H9 (cell line): ENCODE measurements around the gene MORN5. TPM values are rescaled to one million over a fixed set of nuclear protein-coding genes. Genes with fewer than 3 reads are reported as not detected.

ENCODE experiments used
- DNase-seq: peaks from one replicate; pipeline ENCODE4 v3.0.0-alpha.2; 2017
- H2AFZ ChIP-seq: one replicate; pipeline ENCODE4 v1.6.1; 2013; ENCODE audit warnings: mild to moderate bottlenecking, low read length, control low read depth, moderate library complexity
- H2AK5ac ChIP-seq: 2 replicates; pipeline ENCODE4 v1.6.1; 2013; ENCODE audit warnings: low read length, control low read depth, mixed read lengths; ENCODE audit not compliant: insufficient read length
- H2BK120ac ChIP-seq: one replicate; pipeline ENCODE4 v1.6.1; 2013; ENCODE audit warnings: low read depth, mild to moderate bottlenecking, low read length, control low read depth, inconsistent platforms; ENCODE audit not compliant: poor library complexity, severe bottlenecking
- H2BK12ac ChIP-seq: 2 replicates; pipeline ENCODE4 v1.6.1; 2013; ENCODE audit warnings: low read length, control low read depth, mixed read lengths, low read depth; ENCODE audit not compliant: insufficient read length
- H2BK15ac ChIP-seq: 2 replicates; pipeline ENCODE4 v1.6.1; 2013; ENCODE audit warnings: low read depth, low read length, control low read depth
- H2BK20ac ChIP-seq: one replicate; pipeline ENCODE4 v1.6.1; 2013; ENCODE audit warnings: low read depth, mild to moderate bottlenecking, low read length, control low read depth, inconsistent platforms; ENCODE audit not compliant: poor library complexity, severe bottlenecking
- H2BK5ac ChIP-seq: 2 replicates; pipeline ENCODE4 v1.6.1; 2013; ENCODE audit warnings: low read length, control low read depth, mixed read lengths; ENCODE audit not compliant: insufficient read length
- H3K14ac ChIP-seq: 2 replicates; pipeline ENCODE4 v1.6.1; 2013; ENCODE audit warnings: low read length, control low read depth; ENCODE audit not compliant: insufficient read depth
- H3K18ac ChIP-seq: 2 replicates; pipeline ENCODE4 v1.6.1; 2013; ENCODE audit warnings: low read depth, mild to moderate bottlenecking, mixed read lengths, low read length, control low read depth; ENCODE audit not compliant: insufficient read length
- H3K23ac ChIP-seq: 2 replicates; pipeline ENCODE4 v1.6.1; 2013; ENCODE audit warnings: low read length, control low read depth, mixed read lengths, low read depth; ENCODE audit not compliant: insufficient read length
- H3K23me2 ChIP-seq: 2 replicates; pipeline ENCODE4 v1.6.1; 2013; ENCODE audit warnings: low read depth, mild to moderate bottlenecking, mixed read lengths, low read length, control low read depth; ENCODE audit not compliant: insufficient read length, poor library complexity, severe bottlenecking
- H3K27ac ChIP-seq: 2 replicates; pipeline ENCODE4 v1.5.1; 2013; ENCODE audit warnings: low read length, control low read depth, mixed read lengths, low read depth; ENCODE audit not compliant: insufficient read length
- H3K27me3 ChIP-seq: 2 replicates; pipeline ENCODE4 v1.6.1; 2013; ENCODE audit warnings: low read length, control low read depth, inconsistent platforms; ENCODE audit not compliant: insufficient read depth
- H3K4ac ChIP-seq: 2 replicates; pipeline ENCODE4 v1.6.1; 2013; ENCODE audit warnings: low read depth, mild to moderate bottlenecking, control low read depth, inconsistent platforms, low read length, moderate library complexity
- H3K4me1 ChIP-seq: 2 replicates; pipeline ENCODE4 v1.6.1; 2013; ENCODE audit warnings: low read length, control low read depth, inconsistent platforms; ENCODE audit not compliant: insufficient read depth
- H3K4me2 ChIP-seq: 2 replicates; pipeline ENCODE4 v1.6.1; 2013; ENCODE audit warnings: low read length, control low read depth, mixed read lengths; ENCODE audit not compliant: insufficient read length, insufficient read depth
- H3K56ac ChIP-seq: 2 replicates; pipeline ENCODE4 v1.6.1; 2013; ENCODE audit warnings: low read depth, mild to moderate bottlenecking, mixed read lengths, low read length, control low read depth; ENCODE audit not compliant: insufficient read length
- H3K79me1 ChIP-seq: 2 replicates; pipeline ENCODE4 v1.6.1; 2013; ENCODE audit warnings: low read depth, mild to moderate bottlenecking, moderate library complexity, low read length, control low read depth, inconsistent platforms; ENCODE audit not compliant: insufficient read depth, poor library complexity, severe bottlenecking
- H3K79me2 ChIP-seq: 2 replicates; pipeline ENCODE4 v1.6.1; 2013; ENCODE audit warnings: low read length, control low read depth, inconsistent platforms; ENCODE audit not compliant: insufficient read depth
- H3K9ac ChIP-seq: 2 replicates; pipeline ENCODE4 v1.6.1; 2013; ENCODE audit warnings: low read length, control low read depth, mixed read lengths; ENCODE audit not compliant: insufficient read length; ENCODE audit errors: extremely low read depth
- H3K9me3 ChIP-seq: one replicate; pipeline ENCODE4 v1.6.1; 2013; ENCODE audit warnings: low read depth, low read length, inconsistent platforms; ENCODE audit not compliant: control insufficient read depth
- H3T11ph ChIP-seq: one replicate; pipeline ENCODE4 v1.6.1; 2013; ENCODE audit warnings: mild to moderate bottlenecking, low read length, control low read depth, inconsistent platforms
- H4K20me1 ChIP-seq: one replicate; pipeline ENCODE4 v1.6.1; 2013; ENCODE audit not compliant: control insufficient read depth, insufficient read length, insufficient read depth
- H4K5ac ChIP-seq: 2 replicates; pipeline ENCODE4 v1.6.1; 2013; ENCODE audit warnings: low read depth, mild to moderate bottlenecking, mixed read lengths, low read length, control low read depth; ENCODE audit not compliant: insufficient read length
- H4K8ac ChIP-seq: replicated peaks from 2 replicates; pipeline ENCODE4 v1.6.1; 2013; ENCODE audit warnings: low read length, control low read depth, mixed read lengths, low read depth; ENCODE audit not compliant: insufficient read length
- H4K91ac ChIP-seq: 2 replicates; pipeline ENCODE4 v1.6.1; 2013; ENCODE audit warnings: low read depth, mild to moderate bottlenecking, moderate library complexity, mixed read lengths, low read length, control low read depth; ENCODE audit not compliant: insufficient read length
- H3K27ac Mint-ChIP-seq, 3 experiments: 2 replicates in 2 of 3; 3 replicates in 1 of 3; pipeline ENCODE4 v1.8.0; 2020 to 2021; ENCODE audit warnings: mixed read lengths in 3 of 3, mild to moderate bottlenecking in 1 of 3, moderate library complexity in 1 of 3
- H3K27me3 Mint-ChIP-seq: 2 replicates; pipeline ENCODE4 v1.8.0; 2021; ENCODE audit warnings: low read depth, mild to moderate bottlenecking, moderate library complexity, mixed read lengths
- H3K36me3 Mint-ChIP-seq, 3 experiments: 2 replicates in 2 of 3; 3 replicates in 1 of 3; pipeline ENCODE4 v1.8.0; 2020 to 2021; ENCODE audit warnings: low read depth in 3 of 3, mixed read lengths in 3 of 3; ENCODE audit not compliant: insufficient read depth in 1 of 3
- H3K4me1 Mint-ChIP-seq, 2 experiments: 2 replicates each; pipeline ENCODE4 v1.8.0; 2020; ENCODE audit warnings: mixed read lengths in 2 of 2
- H3K4me3 Mint-ChIP-seq, 2 experiments: 2 replicates in 1 of 2; 3 replicates in 1 of 2; pipeline ENCODE4 v1.8.0; 2020 to 2021; ENCODE audit warnings: mild to moderate bottlenecking in 2 of 2, mixed read lengths in 2 of 2, moderate library complexity in 1 of 2
- H3K9me3 Mint-ChIP-seq, 2 experiments: 2 replicates in 1 of 2; 3 replicates in 1 of 2; pipeline ENCODE4 v1.8.0; 2020; ENCODE audit warnings: mild to moderate bottlenecking in 2 of 2, mixed read lengths in 2 of 2, moderate library complexity in 1 of 2
- CTCF ChIP-seq: fragments of 200-600 bp; sonication (generic); conservative IDR thresholded peaks from 3 replicates; pipeline ENCODE4 v1.8.0; 2021; ENCODE audit warnings: antibody characterized with exemption, mild to moderate bottlenecking
- WGBS: extraction: QIAGEN DNeasy Blood & Tissue Kit; methylation state at CpG from one replicate; pipeline ENCODE4 v1.1.7; 2013; ENCODE audit warnings: missing lambda C conversion rate, low lambda C conversion rate, mixed read lengths; ENCODE audit not compliant: insufficient read length; ENCODE audit errors: extremely low coverage; 5-methylcytosine and 5-hydroxymethylcytosine counted together
- total RNA-seq: library from RNA; stranded (reverse); gene quantifications from 2 replicates; pipeline ENCODE4 v1.2.1, GENCODE V29; 2021

The MORN5 gene
- total RNA-seq, 1 experiment from 2014 or later, result not detected

- no peak for TF ChIP-seq CTCF
- Histone ChIP-seq H4K91ac (peak overlapping the region; percentile 4), H3K4me1 (peaks cover 5% of the 10 kb centered on the region; the same call in 1 of the 2 replicates), H3K4ac (no peak overlapping the region), H3K23ac (no peak overlapping the region), H3K27ac (no peak overlapping the region), H3K18ac (peak overlapping the region; percentile 82), H2BK120ac (no peak overlapping the region), H3K9ac (no peak overlapping the region), H3K79me1 (no peaks in the 10 kb centered on the region), H3K14ac (peak overlapping the region; percentile 62), H4K20me1 (no peaks in the 10 kb centered on the region), H3K27me3 (no peaks in the 10 kb centered on the region), H3K79me2 (no peaks in the 10 kb centered on the region), H3K23me2 (no peaks in the 10 kb centered on the region), H3T11ph (no peak overlapping the region), H2BK20ac (no peak overlapping the region), H2BK12ac (no peak overlapping the region), H4K8ac (no peak overlapping the region), H3K56ac (no peak overlapping the region), H2BK15ac (no peak overlapping the region), H2AFZ (no peak overlapping the region), H3K9me3 (no peaks in the 10 kb centered on the region), H3K4me2 (no peak overlapping the region), H4K5ac (no peak overlapping the region), H2BK5ac (no peak overlapping the region), H2AK5ac (no peak overlapping the region)
- H3K27ac Mint-ChIP-seq, result peak overlapping the region; percentile 36 to 96 (median 77); a peak in 4 of 7 replicates
- peaks cover 41 to 44% of the 10 kb centered on the region in 2 experiments for H3K4me1 Mint-ChIP-seq
- H3K27me3 Mint-ChIP-seq, result no peaks in the 10 kb centered on the region; the same call in none of the 2 replicates
- no peak for DNase-seq
- H3K4me3 Mint-ChIP-seq, result 0 out of 5 replicates have a peak overlapping the region, but pooled peaks of 1 of the 2 experiments have one; percentile 27
- H3K36me3 Mint-ChIP-seq, result no peaks in the 10 kb centered on the region
- WGBS, result no CpG with 5 or more reads among the region's 4 CpGs
- no peaks in the 10 kb centered on the region for H3K9me3 Mint-ChIP-seq
Observed at GRCh38 chr9:122116040-122116439, 43.7 kb upstream of the MORN5 start.
